ENCODE data around the gene ACTBL2. TPM values are rescaled to one million over a fixed set of nuclear protein-coding genes. Genes with fewer than 3 reads are reported as not detected.

The ACTBL2 gene
- total RNA-seq, 1 experiment from 2014 or later = not detected

DNA sequence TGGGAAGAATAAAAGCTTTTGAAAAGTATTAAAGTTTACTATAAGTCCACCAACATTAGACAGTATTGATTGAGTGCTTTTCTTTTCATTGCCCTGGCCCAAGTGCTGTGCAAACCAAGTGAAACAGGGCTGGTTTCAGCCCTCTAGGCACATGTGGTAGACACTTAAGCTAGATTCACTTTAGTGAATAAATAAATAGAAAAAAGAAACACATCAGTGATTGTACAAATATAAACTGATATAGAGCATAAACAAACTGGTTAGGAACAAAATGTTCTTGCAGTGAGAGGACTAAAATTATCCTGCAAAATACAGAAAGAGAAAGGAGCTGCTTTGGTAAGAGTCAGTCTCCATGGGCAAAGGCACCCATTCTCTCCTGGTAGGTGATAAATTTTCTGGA lies 29.7 kb downstream of the ACTBL2 start:
- Mint-ChIP-seq H3K36me3 (ENCODE audit: insufficient read depth, unreplicated experiment) (no peaks in the 10 kb centered on the region), H3K4me3 (ENCODE audit: unreplicated experiment) (no peak overlapping the region), H3K27me3 (ENCODE audit: insufficient read depth, unreplicated experiment) (no peaks in the 10 kb centered on the region), H3K27ac (ENCODE audit: low read depth, unreplicated experiment) (no peak overlapping the region), H3K4me1 (ENCODE audit: insufficient read depth, unreplicated experiment) (peaks cover 11% of the 10 kb centered on the region), H3K9me3 (ENCODE audit: unreplicated experiment) (peaks cover 5% of the 10 kb centered on the region)
- TF ChIP-seq, protein P1, sequence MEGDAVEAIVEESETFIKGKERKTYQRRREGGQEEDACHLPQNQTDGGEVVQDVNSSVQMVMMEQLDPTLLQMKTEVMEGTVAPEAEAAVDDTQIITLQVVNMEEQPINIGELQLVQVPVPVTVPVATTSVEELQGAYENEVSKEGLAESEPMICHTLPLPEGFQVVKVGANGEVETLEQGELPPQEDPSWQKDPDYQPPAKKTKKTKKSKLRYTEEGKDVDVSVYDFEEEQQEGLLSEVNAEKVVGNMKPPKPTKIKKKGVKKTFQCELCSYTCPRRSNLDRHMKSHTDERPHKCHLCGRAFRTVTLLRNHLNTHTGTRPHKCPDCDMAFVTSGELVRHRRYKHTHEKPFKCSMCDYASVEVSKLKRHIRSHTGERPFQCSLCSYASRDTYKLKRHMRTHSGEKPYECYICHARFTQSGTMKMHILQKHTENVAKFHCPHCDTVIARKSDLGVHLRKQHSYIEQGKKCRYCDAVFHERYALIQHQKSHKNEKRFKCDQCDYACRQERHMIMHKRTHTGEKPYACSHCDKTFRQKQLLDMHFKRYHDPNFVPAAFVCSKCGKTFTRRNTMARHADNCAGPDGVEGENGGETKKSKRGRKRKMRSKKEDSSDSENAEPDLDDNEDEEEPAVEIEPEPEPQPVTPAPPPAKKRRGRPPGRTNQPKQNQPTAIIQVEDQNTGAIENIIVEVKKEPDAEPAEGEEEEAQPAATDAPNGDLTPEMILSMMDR (IDR thresholded peaks at IDR 0.05; ENCODE audit: unreplicated experiment) = no peak
- DNase-seq (ENCODE audit: unreplicated experiment) = no peak
- POLR2A ChIA-PET = no interaction called here
- BruUV-seq (replicated peaks) = no TSS peak
- CTCF ChIA-PET = interaction anchor here (0.8 to 1.5 kb wide), 3 partner anchors 47 to 1278 kb away, joined by 3 to 5 read pairs (median 4); no protein-coding TSS in a partner anchor
- intact Hi-C loops (cut with micrococcal nuclease) = no loop called here

DNA sequence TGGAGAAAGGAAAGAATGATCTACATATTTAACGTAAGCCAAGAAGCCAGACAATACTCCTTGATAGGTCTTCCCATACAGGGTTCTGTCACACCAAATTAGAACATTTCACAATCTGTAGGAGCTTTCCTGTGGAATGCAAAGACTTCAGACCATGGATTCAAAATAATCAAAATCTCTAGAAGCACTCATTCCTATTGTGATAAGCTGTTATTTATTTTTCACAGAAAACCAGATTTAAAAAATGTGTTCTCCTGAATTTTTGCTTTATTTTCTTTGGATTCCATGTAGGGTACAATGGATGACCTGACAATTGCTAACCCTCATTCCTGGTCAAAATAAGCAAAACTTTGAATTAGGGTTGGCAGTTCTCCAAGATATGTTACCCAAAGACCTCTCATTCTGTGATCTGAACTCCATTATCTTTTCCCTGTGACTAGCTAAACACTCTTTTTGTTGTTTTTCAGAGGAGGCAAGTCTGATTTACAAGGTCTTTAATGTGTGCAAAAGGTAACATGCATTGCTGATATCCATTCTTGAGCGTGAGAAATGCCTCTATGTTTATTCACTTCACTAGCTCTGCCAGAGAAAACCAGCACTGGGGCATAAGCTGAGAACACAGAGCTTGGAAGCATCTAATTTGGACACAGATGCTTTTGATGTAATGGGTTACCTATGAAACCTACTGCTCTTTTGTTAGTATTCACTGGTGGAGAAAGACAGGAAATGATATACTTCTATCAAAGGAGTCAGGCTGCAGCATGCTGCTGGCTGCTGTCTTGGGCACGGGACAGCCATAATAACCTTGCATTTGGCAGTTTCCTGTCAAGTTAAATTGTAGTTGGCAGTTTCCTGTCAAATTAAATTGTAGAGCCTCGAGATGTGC lies 31.4 kb downstream of the ACTBL2 start:
- Mint-ChIP-seq H3K27me3 (ENCODE audit: insufficient read depth, unreplicated experiment) (no peaks in the 10 kb centered on the region), H3K9me3 (ENCODE audit: unreplicated experiment) (peaks cover 5% of the 10 kb centered on the region), H3K4me3 (ENCODE audit: unreplicated experiment) (no peak overlapping the region), H3K36me3 (ENCODE audit: insufficient read depth, unreplicated experiment) (no peaks in the 10 kb centered on the region), H3K4me1 (ENCODE audit: insufficient read depth, unreplicated experiment) (peaks cover 11% of the 10 kb centered on the region), H3K27ac (ENCODE audit: low read depth, unreplicated experiment) (no peak overlapping the region)
- TF ChIP-seq, protein P1 (IDR thresholded peaks at IDR 0.05; ENCODE audit: unreplicated experiment) = no peak
- intact Hi-C loops (cut with micrococcal nuclease) = no loop called here
- no TSS peak for BruUV-seq (replicated peaks)
- ChIA-PET POLR2A (no interaction called here), CTCF (interaction anchor here (0.6 to 1.5 kb wide), 2 partner anchors 49 to 1435 kb away, joined by 4 to 5 read pairs; no protein-coding TSS in a partner anchor)
- no peak for DNase-seq (ENCODE audit: unreplicated experiment)

DNA sequence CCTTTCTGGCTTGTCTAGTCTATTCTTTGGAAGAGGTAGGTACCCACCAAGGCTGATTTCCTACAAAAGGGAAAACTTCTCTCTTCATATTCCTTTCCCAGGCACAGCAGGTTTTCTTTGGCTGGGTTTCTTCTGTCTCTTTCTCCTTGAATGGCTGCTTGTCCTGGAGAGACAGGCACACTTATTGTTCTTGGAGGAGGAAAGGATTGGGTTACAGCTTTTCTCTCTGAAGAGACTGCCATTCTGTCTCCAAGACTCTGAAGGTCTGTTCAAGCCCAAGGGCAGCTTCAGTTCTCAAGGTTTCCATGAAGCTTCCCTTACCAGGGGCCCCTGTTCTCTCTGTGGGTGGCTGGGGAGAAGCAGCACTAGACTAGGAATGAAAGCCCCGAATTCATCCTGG lies 33.9 kb downstream of the ACTBL2 start:
- Mint-ChIP-seq H3K36me3 (ENCODE audit: insufficient read depth, unreplicated experiment) (no peaks in the 10 kb centered on the region), H3K27me3 (ENCODE audit: insufficient read depth, unreplicated experiment) (no peaks in the 10 kb centered on the region), H3K27ac (ENCODE audit: low read depth, unreplicated experiment) (no peak overlapping the region), H3K4me3 (ENCODE audit: unreplicated experiment) (no peak overlapping the region), H3K4me1 (ENCODE audit: insufficient read depth, unreplicated experiment) (peaks cover 11% of the 10 kb centered on the region), H3K9me3 (ENCODE audit: unreplicated experiment) (peaks cover 5% of the 10 kb centered on the region)
- no peak for DNase-seq (ENCODE audit: unreplicated experiment)
- TF ChIP-seq, protein P1 (IDR thresholded peaks at IDR 0.05; ENCODE audit: unreplicated experiment) = no peak
- ChIA-PET CTCF (interaction anchor here (0.6 to 1.0 kb wide), 3 partner anchors 11 to 108 kb away, joined by 3 to 5 read pairs (median 4); no protein-coding TSS in a partner anchor), POLR2A (interaction anchor here (0.6 to 1.1 kb wide), 2 partner anchors 8 to 589 kb away, joined by 3 to 5 read pairs; no protein-coding TSS in a partner anchor)
- intact Hi-C loops (cut with micrococcal nuclease) = no loop called here
- no TSS peak for BruUV-seq (replicated peaks)

DNA sequence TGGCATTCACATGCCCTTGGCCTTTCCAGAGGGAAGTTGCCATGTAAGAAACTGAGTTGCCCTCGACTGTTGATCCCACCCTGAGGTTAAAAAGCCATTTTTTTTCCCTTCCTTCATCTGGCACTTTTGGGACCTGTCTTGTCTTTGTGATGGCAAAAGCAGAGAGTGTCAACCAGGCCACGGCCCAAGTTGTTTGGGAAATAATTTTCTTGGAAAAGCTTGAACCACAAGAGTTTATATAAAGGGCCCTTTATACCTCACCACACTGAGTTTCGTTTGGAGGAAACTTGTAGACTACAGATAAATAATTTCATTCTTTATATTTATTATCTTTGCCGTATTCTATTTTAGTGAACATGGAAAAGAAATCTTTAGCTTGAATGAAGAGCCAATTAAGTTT lies 34.3 kb downstream of the ACTBL2 start:
- CTCF ChIA-PET = interaction anchor here (0.6 to 0.7 kb wide), 2 partner anchors 58 to 107 kb away, joined by 3 to 5 read pairs; no protein-coding TSS in a partner anchor
- intact Hi-C loops (cut with micrococcal nuclease) = no loop called here
- no TSS peak for BruUV-seq (replicated peaks)

More for the DNA sequence above, 34.3 kb downstream of the ACTBL2 start:
- Mint-ChIP-seq H3K27me3 (ENCODE audit: insufficient read depth, unreplicated experiment) (no peaks in the 10 kb centered on the region), H3K9me3 (ENCODE audit: unreplicated experiment) (peaks cover 5% of the 10 kb centered on the region), H3K27ac (ENCODE audit: low read depth, unreplicated experiment) (no peak overlapping the region), H3K36me3 (ENCODE audit: insufficient read depth, unreplicated experiment) (no peaks in the 10 kb centered on the region), H3K4me3 (ENCODE audit: unreplicated experiment) (no peak overlapping the region), H3K4me1 (ENCODE audit: insufficient read depth, unreplicated experiment) (peaks cover 11% of the 10 kb centered on the region)
- DNase-seq (ENCODE audit: unreplicated experiment) = no peak
- TF ChIP-seq, protein P1 (IDR thresholded peaks at IDR 0.05; ENCODE audit: unreplicated experiment) = no peak
- POLR2A ChIA-PET = interaction anchor here (0.6 to 1.1 kb wide), 2 partner anchors 9 to 588 kb away, joined by 3 to 5 read pairs; no protein-coding TSS in a partner anchor

All from MCF 10A (cell line).